GM12892 (cell line): ENCODE data around the gene TULP4.
"Not testable (repeated sequence)": the region's sequence is repeated elsewhere in the genome, so short reads cannot be mapped to it uniquely, and the experiment has no call there.

Source experiments
- DNase-seq: peaks from one replicate; pipeline ENCODE4 v3.0.0; 2011; ENCODE audit not compliant: insufficient read length
- FAIRE-seq: peaks from 2 replicates; lab custom pipeline; 2011; peaks lifted over from hg19 to GRCh38; lab: Jason Lieb, UNC
- POLR2A ChIP-seq: IDR thresholded peaks from 2 replicates; pipeline ENCODE4 v1.6.1; 2011; ENCODE audit warnings: low read depth, low read length, control low read depth
- POLR2AphosphoS5 ChIP-seq: IDR thresholded peaks from 2 replicates; pipeline ENCODE4 v1.6.1; 2011; ENCODE audit warnings: low read depth, low read length, control low read depth
- TAF1 ChIP-seq: IDR thresholded peaks from 2 replicates; pipeline ENCODE4 v1.6.1; 2011; ENCODE audit warnings: low read depth, mild to moderate bottlenecking, control low read depth, low read length, borderline replicate concordance

Gene TULP4

GRCh38 chr6:158389193-158389919 is 77.1 kb downstream of the TULP4 start:
- TF ChIP-seq POLR2A (no peak), POLR2AphosphoS5 (no peak), TAF1 (no peak)
- DNase-seq (no peak), FAIRE-seq (no peak)

- no peak for DNase-seq
- FAIRE-seq: no peak
- TF ChIP-seq TAF1 (no peak), POLR2AphosphoS5 (no peak), POLR2A (no peak)
Observed at GRCh38 chr6:158391276-158391675, 79.0 kb downstream of the TULP4 start.

GRCh38 chr6:158391977-158392376 is 79.7 kb downstream of the TULP4 start:
- FAIRE-seq, DNase-seq: not testable (repeated sequence)

GRCh38 chr6:158396136-158396535 is 83.9 kb downstream of the TULP4 start:
- TF ChIP-seq TAF1 (no peak), POLR2A (no peak), POLR2AphosphoS5 (no peak)
- DNase-seq (no peak), FAIRE-seq (no peak)

GRCh38 chr6:158397578-158397977 is 85.3 kb downstream of the TULP4 start:
- no peak for TF ChIP-seq TAF1
- TF ChIP-seq POLR2A: no peak
- TF ChIP-seq POLR2AphosphoS5: no peak
- no peak for DNase-seq
- no peak for FAIRE-seq

GRCh38 chr6:158398252-158399024 is 86.2 kb downstream of the TULP4 start:
- TF ChIP-seq POLR2A (no peak), POLR2AphosphoS5 (no peak), TAF1 (no peak)
- FAIRE-seq (no peak), DNase-seq (no peak)

- no peak for DNase-seq
- TF ChIP-seq POLR2A: no peak
- TF ChIP-seq POLR2AphosphoS5: no peak
- no peak for TF ChIP-seq TAF1
- FAIRE-seq: no peak
Observed at GRCh38 chr6:158399040-158399700, 86.9 kb downstream of the TULP4 start.

GRCh38 chr6:158402184-158402583 is 89.9 kb downstream of the TULP4 start:
- FAIRE-seq (no peak), DNase-seq (no peak)
- TF ChIP-seq POLR2A (no peak), POLR2AphosphoS5 (no peak), TAF1 (no peak)

- not testable (repeated sequence) for FAIRE-seq, DNase-seq
Observed at GRCh38 chr6:158405321-158405831, 93.1 kb downstream of the TULP4 start.

- DNase-seq (no peak), FAIRE-seq (no peak)
- TF ChIP-seq POLR2A (no peak), TAF1 (no peak)
Observed at GRCh38 chr6:158405933-158406332, 93.7 kb downstream of the TULP4 start.

- DNase-seq: no peak
- FAIRE-seq: no peak
- TF ChIP-seq POLR2AphosphoS5 (no peak), TAF1 (no peak), POLR2A (no peak)
Observed at GRCh38 chr6:158406736-158407135, 94.5 kb downstream of the TULP4 start.

GRCh38 chr6:158408013-158408412 is 95.7 kb downstream of the TULP4 start:
- no peak for FAIRE-seq
- TF ChIP-seq POLR2AphosphoS5: no peak
- no peak for TF ChIP-seq TAF1
- TF ChIP-seq POLR2A: no peak
- no peak for DNase-seq
